ENCODE data around the gene ROCK1. TPM values are rescaled to one million over a fixed set of nuclear protein-coding genes. Genes with fewer than 3 reads are reported as not detected.

The ROCK1 gene
- polyA plus RNA-seq, 1 of the 3 experiments (the other 2 are of a cell fraction): 4.9 TPM

GRCh38 chr18:21110713-21111345 is 784 bp downstream of the ROCK1 start:
- 2% methylated on average over 12 of the region's 47 CpGs for WGBS (ENCODE audit: low lambda C conversion rate)
- POLR2A ChIA-PET: interaction anchor here (1.2 kb wide), 1 partner anchor 18 kb away, joined by 5 read pairs; no protein-coding TSS in a partner anchor

More at GRCh38 chr18:21110713-21111345, 784 bp downstream of the ROCK1 start:
- Histone ChIP-seq H3K9me2 (no peaks in the 10 kb centered on the region), H3K79me2 (ENCODE audit: insufficient read depth) (peaks cover 57% of the 10 kb centered on the region), H3K4me3 (ENCODE audit: low read depth in 2 of 2, low read length in 1 of 2) (peak overlapping the region; percentile 92 to 94), H3K9ac (peak overlapping the region; percentile 96), H2AFZ (ENCODE audit: low read depth) (peak overlapping the region; percentile 69; the same call in 1 of the 2 replicates), H3K4me2 (peak overlapping the region; percentile 67), H3K4me1 (ENCODE audit: control insufficient read depth in 1 of 2, insufficient read depth in 2 of 2, low read depth in 1 of 2, low read length in 1 of 2) (peaks cover 1 to 4% of the 10 kb centered on the region in 2 experiments), H3K9me3 (no peaks in the 10 kb centered on the region), H3K36me3 (replicated peaks in 1 of 2; ENCODE audit: control insufficient read depth in 1 of 2, insufficient read depth in 2 of 2, low read length in 1 of 2) (peaks cover 0 to 10% of the 10 kb centered on the region in 2 experiments), H3K27me3 (ENCODE audit: insufficient read depth) (no peaks in the 10 kb centered on the region), H3F3A (replicated peaks; ENCODE audit: insufficient read depth) (peaks cover 11% of the 10 kb centered on the region), H3K27ac (ENCODE audit: low read depth in 2 of 2, low read length in 1 of 2) (peak overlapping the region; percentile 92 to 94), H4K20me1 (ENCODE audit: insufficient read depth) (peaks cover 49% of the 10 kb centered on the region)
- peak; percentile 67 for DNase-seq
- TF ChIP-seq POLR2AphosphoS5 (IDR thresholded peaks at IDR 0.05; ENCODE audit: low read depth, low read length): no peak
- TF ChIP-seq CHD2 (IDR thresholded peaks at IDR 0.05; ENCODE audit: low read length, partially characterized antibody): no peak
- TF ChIP-seq IRF3 (IDR thresholded peaks at IDR 0.05; ENCODE audit: low read depth, low read length): no peak
- TF ChIP-seq EP300 (IDR thresholded peaks at IDR 0.05; ENCODE audit: borderline replicate concordance in 1 of 2, low read depth in 1 of 2, low read length in 1 of 2): 0 out of 4 replicates have a peak, but pooled peaks of 1 of the 2 experiments have one; percentile 19
- TF ChIP-seq GABPA (IDR thresholded peaks at IDR 0.05; ENCODE audit: low read depth): peak; percentile 23; the same call in 1 of the 2 replicates
- no peak for TF ChIP-seq ELF1 (IDR thresholded peaks at IDR 0.05)
- TF ChIP-seq RFX5 (IDR thresholded peaks at IDR 0.05; ENCODE audit: low read length): no peak
- no peak for TF ChIP-seq FOSL2 (IDR thresholded peaks at IDR 0.05; ENCODE audit: borderline replicate concordance, low read depth)
- TF ChIP-seq RXRA (IDR thresholded peaks at IDR 0.05; ENCODE audit: borderline replicate concordance, low read depth): no peak
- TF ChIP-seq GATA2 (CRISPR knock-in tag; IDR thresholded peaks at IDR 0.05): no peak
- TF ChIP-seq USF1 (IDR thresholded peaks at IDR 0.05; ENCODE audit: borderline replicate concordance, low read depth): no peak
- TF ChIP-seq PBX3 (IDR thresholded peaks at IDR 0.05): no peak
- no peak for TF ChIP-seq FOXJ3 (CRISPR knock-in tag; IDR thresholded peaks at IDR 0.05)
- CTCF ChIA-PET: no interaction called here
